ENCODE measurements around the gene C6. TPM values are rescaled to one million over a fixed set of nuclear protein-coding genes. Genes with fewer than 3 reads are reported as not detected.

The C6 gene
- total RNA-seq, 1 donor from 2014 or later, result not detected

- no peak for TF ChIP-seq CTCF (IDR thresholded peaks at IDR 0.05; ENCODE audit: insufficient read depth, low read length, poor library complexity, severe bottlenecking)
- DNase-seq (ENCODE audit: low read depth), result no peak
- Histone ChIP-seq H3K4me3 (ENCODE audit: low read depth, low read length) (no peak overlapping the region), H3K36me3 (ENCODE audit: control insufficient read depth, insufficient read depth, low read length) (no peaks in the 10 kb centered on the region), H3K27me3 (ENCODE audit: control insufficient read depth, insufficient read depth, low read length) (no peaks in the 10 kb centered on the region)
Measured at GRCh38 chr5:41143131-41143901, 70.0 kb downstream of the C6 start.

- Histone ChIP-seq H3K27me3 (ENCODE audit: control insufficient read depth, insufficient read depth, low read length) (no peaks in the 10 kb centered on the region), H3K4me3 (ENCODE audit: low read depth, low read length) (no peak overlapping the region), H3K36me3 (ENCODE audit: control insufficient read depth, insufficient read depth, low read length) (no peaks in the 10 kb centered on the region)
- DNase-seq (ENCODE audit: low read depth), result no peak
- no peak for TF ChIP-seq CTCF (IDR thresholded peaks at IDR 0.05; ENCODE audit: insufficient read depth, low read length, poor library complexity, severe bottlenecking)
Measured at GRCh38 chr5:41127967-41128690, 85.2 kb downstream of the C6 start.

- Histone ChIP-seq H3K4me3 (ENCODE audit: low read depth, low read length) (no peak overlapping the region), H3K27me3 (ENCODE audit: control insufficient read depth, insufficient read depth, low read length) (no peaks in the 10 kb centered on the region), H3K36me3 (ENCODE audit: control insufficient read depth, insufficient read depth, low read length) (no peaks in the 10 kb centered on the region)
- no peak for TF ChIP-seq CTCF (IDR thresholded peaks at IDR 0.05; ENCODE audit: insufficient read depth, low read length, poor library complexity, severe bottlenecking)
- no peak for DNase-seq (ENCODE audit: low read depth)
Measured at GRCh38 chr5:41122459-41122858, 90.9 kb downstream of the C6 start.

GRCh38 chr5:41120600-41120999, 92.7 kb downstream of the C6 start:
- no peak overlapping the region for H3K4me3 ChIP-seq (ENCODE audit: low read depth, low read length)
- H3K27me3 ChIP-seq (ENCODE audit: control insufficient read depth, insufficient read depth, low read length), result no peaks in the 10 kb centered on the region
- H3K36me3 ChIP-seq (ENCODE audit: control insufficient read depth, insufficient read depth, low read length), result no peaks in the 10 kb centered on the region
- TF ChIP-seq CTCF (IDR thresholded peaks at IDR 0.05; ENCODE audit: insufficient read depth, low read length, poor library complexity, severe bottlenecking), result no peak
- DNase-seq (ENCODE audit: low read depth), result no peak

GRCh38 chr5:41118177-41118576, 95.2 kb downstream of the C6 start:
- no peak for TF ChIP-seq CTCF (IDR thresholded peaks at IDR 0.05; ENCODE audit: insufficient read depth, low read length, poor library complexity, severe bottlenecking)
- Histone ChIP-seq H3K4me3 (ENCODE audit: low read depth, low read length) (no peak overlapping the region), H3K36me3 (ENCODE audit: control insufficient read depth, insufficient read depth, low read length) (no peaks in the 10 kb centered on the region), H3K27me3 (ENCODE audit: control insufficient read depth, insufficient read depth, low read length) (no peaks in the 10 kb centered on the region)
- DNase-seq (ENCODE audit: low read depth), result no peak

Data from kidney epithelial cell (primary cell).